T47D (cell line): ENCODE measurements around the gene SZT2.

Experiments
- DNase-seq, 2 experiments: peaks; one replicate each; pipeline versions ENCODE4 v3.0.0 to v3.0.0-alpha.2; 2011 to 2012; ENCODE audit warnings: low read depth in 1 of 2, low spot score in 1 of 2
- JUND ChIP-seq: IDR thresholded peaks from 2 replicates; pipeline ENCODE4 v1.6.1; 2012; ENCODE audit warnings: low read depth
- in situ Hi-C: cut with HindIII; loops from 2 replicates; pipeline ENCODE4 v1.10.0; 2016; ENCODE audit warnings: low sequenced_read_pairs, low pct_unique_long_range_greater_than_20kb

The SZT2 gene

GRCh38 chr1:43389326-43390313 lies at the start of gene SZT2, which contains the start of gene MED8:
Gene SZT2, plus strand, starts transcription at chr1:43389899. Its CDS starts 70 bp downstream, at chr1:43389969.
Gene MED8, minus strand, starts transcription at chr1:43389800. Its CDS starts 36 bp downstream, at chr1:43389764.
- TF ChIP-seq JUND, result no peak
- peak; percentile 86 to 95 for DNase-seq
- in situ Hi-C loops, result no loop called here

GRCh38 chr1:43340559-43340958 lies 49.1 kb upstream of the SZT2 start:
- in situ Hi-C loops, result no loop called here

DNA sequence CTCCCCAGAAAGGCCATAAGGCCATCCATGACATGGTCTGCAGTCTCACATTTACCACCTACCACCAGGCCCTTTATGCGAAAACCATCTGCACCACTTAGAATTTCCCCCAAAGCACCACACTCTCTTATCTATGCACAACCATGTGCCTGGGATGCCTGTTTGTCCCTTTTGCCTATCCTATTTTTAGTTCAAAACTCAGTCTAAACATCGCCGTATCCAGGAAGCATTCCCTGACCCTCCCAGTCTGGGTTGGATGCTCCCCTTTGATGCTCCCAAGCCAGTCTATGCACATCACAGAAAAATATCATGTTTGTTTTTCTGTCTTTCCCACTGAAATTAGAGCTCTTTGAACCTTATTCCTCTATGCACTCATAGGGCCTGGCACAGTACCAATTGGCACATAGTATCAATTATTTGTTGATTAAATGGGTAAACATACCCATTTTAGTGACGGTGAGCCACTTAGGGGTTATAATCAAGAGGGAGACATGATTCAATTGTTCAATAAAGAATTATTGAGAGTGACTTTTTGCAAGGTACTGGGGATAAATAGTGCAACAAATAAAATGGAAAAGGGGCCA lies 45.3 kb upstream of the SZT2 start:
- no peak for TF ChIP-seq JUND
- no peak for DNase-seq
- in situ Hi-C loops, result no loop called here

More at GRCh38 chr1:43340559-43340958, 49.1 kb upstream of the SZT2 start:
- TF ChIP-seq JUND, result no peak
- DNase-seq, result no peak

- in situ Hi-C loops, result no loop called here
- no peak for DNase-seq
These were observed 44.6 kb upstream of the SZT2 start for GRCh38 chr1:43345120-43345519.

GRCh38 chr1:43346636-43347035 lies 43.1 kb upstream of the SZT2 start:
- DNase-seq, result no peak
- TF ChIP-seq JUND, result no peak
- in situ Hi-C loops, result no loop called here

More at GRCh38 chr1:43345120-43345519, 44.6 kb upstream of the SZT2 start:
- TF ChIP-seq JUND, result no peak

DNA sequence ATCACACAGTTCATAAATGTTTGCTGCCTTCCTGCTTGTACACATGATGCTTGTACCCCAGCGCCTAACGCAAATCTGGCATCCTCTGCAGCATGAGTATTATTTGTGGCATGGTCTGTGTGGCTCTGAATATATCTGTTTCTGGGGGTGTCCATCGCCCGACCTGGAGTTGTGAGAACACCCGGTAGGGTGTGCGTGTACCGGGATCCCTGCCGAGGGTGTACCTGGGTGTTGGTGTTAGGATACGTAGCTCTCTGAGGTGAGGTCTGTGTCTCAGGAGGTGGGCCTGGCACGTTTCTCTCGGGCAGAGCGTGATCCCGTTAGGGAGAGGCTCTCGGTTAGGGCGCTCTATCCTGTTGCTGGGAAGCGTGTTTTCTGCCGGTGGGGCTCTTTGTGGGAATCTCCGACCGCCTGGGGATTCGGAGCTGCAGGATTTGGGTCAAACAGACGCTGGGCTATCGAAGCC lies 41.3 kb upstream of the SZT2 start:
- no peak for TF ChIP-seq JUND
- peak; percentile 23 to 52 for DNase-seq
- in situ Hi-C loops, result no loop called here

DNA sequence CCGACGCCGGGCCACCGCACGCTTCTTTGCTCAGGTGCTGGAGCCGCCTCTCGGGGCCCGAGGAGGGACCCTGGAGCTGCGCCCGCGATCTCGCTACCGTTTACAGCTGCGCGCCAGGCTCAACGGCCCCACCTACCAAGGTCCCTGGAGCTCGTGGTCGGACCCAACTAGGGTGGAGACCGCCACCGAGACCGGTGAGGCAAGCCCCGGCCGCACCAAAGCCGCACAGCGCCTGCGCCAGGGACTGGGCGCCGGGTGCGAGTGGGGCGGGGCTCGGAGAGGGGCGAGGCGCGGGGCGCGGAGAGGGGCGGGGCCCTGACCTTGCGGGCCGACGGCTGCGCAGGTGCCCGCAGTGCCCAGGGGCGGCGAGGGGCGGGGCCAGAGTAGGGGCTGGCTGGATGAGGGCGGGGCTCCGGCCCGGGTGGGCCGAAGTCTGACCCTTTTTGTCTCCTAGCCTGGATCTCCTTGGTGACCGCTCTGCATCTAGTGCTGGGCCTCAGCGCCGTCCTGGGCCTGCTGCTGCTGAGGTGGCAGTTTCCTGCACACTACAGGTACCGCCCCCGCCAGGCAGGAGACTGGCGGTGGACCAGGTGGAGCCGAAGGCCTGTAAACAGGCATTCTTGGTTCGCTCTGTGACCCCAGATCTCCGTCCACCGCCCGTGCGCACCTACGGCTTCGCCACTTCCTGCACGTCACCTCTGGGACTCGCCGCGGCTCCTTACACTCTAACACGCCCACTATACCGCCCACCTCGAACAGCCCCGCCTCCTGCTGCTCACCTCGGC lies 40.7 kb upstream of the SZT2 start:
- TF ChIP-seq JUND, result no peak
- DNase-seq, result peak; percentile 85 to 89
- in situ Hi-C loops, result no loop called here

- DNase-seq, result peak; percentile 6 to 33
- in situ Hi-C loops, result no loop called here
- TF ChIP-seq JUND, result no peak
These were observed 39.9 kb upstream of the SZT2 start for GRCh38 chr1:43349594-43350306.

DNA sequence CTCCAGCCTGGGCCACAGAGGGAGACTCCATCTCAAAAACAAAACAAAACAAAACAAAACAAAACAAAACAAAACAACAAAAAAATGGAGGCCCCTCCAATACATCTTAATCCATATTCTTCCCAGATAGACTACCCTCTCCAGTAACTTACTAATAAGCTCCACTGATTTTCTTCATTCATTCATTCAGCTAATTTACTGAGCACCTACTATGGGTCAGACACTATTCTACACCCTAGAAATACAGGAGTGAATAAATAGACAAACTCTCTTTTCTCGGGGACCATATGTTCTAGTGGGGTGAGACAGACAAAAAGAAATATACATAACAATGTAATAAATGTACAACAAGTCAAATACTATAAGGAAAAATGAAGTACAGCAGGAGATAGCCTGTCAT lies 38.7 kb upstream of the SZT2 start:
- in situ Hi-C loops, result no loop called here
- no peak for DNase-seq
- no peak for TF ChIP-seq JUND

GRCh38 chr1:43351421-43352350 lies 38.0 kb upstream of the SZT2 start:
- in situ Hi-C loops, result no loop called here
- no peak for TF ChIP-seq JUND
- DNase-seq, result no peak

GRCh38 chr1:43352351-43352705 lies 37.4 kb upstream of the SZT2 start:
- no peak for DNase-seq
- in situ Hi-C loops, result no loop called here
- TF ChIP-seq JUND, result no peak
